Fibroblast of lung (primary cell): Measurements from ENCODE around the gene JAK2. TPM values are rescaled to one million over a fixed set of nuclear protein-coding genes. Genes with fewer than 3 reads are reported as not detected.
A peak's percentile ranks its signal among the peaks of the same experiment; 100 is the strongest.

Experiments used
- DNase-seq, 2 donors: peaks; one replicate each; pipeline versions ENCODE4 v3.0.0 to v3.0.0-alpha.2; 2010; ENCODE audit warnings: low read depth in 2 of 2
- H2AFZ ChIP-seq: 2 replicates; pipeline ENCODE4 v1.5.1; 2012; ENCODE audit warnings: low read length, control low read depth, inconsistent platforms
- H3K27ac ChIP-seq: 2 replicates; pipeline ENCODE4 v1.5.1; 2011; ENCODE audit warnings: low read length, control low read depth; ENCODE audit not compliant: insufficient read depth
- H3K27me3 ChIP-seq: 2 replicates; pipeline ENCODE4 v1.5.1; 2011; ENCODE audit warnings: mild to moderate bottlenecking, low read length; ENCODE audit not compliant: control insufficient read depth, insufficient read depth
- H3K36me3 ChIP-seq: 2 replicates; pipeline ENCODE4 v1.5.1; 2011; ENCODE audit warnings: low read length; ENCODE audit not compliant: control insufficient read depth, insufficient read depth
- H3K4me1 ChIP-seq: 2 replicates; pipeline ENCODE4 v1.5.1; 2011; ENCODE audit warnings: low read length; ENCODE audit not compliant: control insufficient read depth, insufficient read depth; ENCODE audit errors: extremely low read depth
- H3K4me2 ChIP-seq: 2 replicates; pipeline ENCODE4 v1.5.1; 2011; ENCODE audit warnings: low read length, control low read depth; ENCODE audit not compliant: insufficient read depth; ENCODE audit errors: extremely low read depth
- H3K4me3 ChIP-seq, 4 experiments: fragments of 200-600 bp in 1 of 4; sonication (generic) in 1 of 4; replicated peaks in 1 of 4; 2 replicates each; pipeline ENCODE4 v1.5.1; 2011 to 2016; ENCODE audit warnings: low read length in 4 of 4, low read depth in 3 of 4, mild to moderate bottlenecking in 3 of 4, control low read depth in 2 of 4, inconsistent platforms in 1 of 4, mixed read lengths in 1 of 4; ENCODE audit not compliant: insufficient read depth in 1 of 4; ENCODE audit errors: control extremely low read depth in 1 of 4
- H3K79me2 ChIP-seq: 2 replicates; pipeline ENCODE4 v1.5.1; 2012; ENCODE audit warnings: mild to moderate bottlenecking, low read length, inconsistent platforms; ENCODE audit not compliant: control insufficient read depth, insufficient read depth
- H3K9ac ChIP-seq: 2 replicates; pipeline ENCODE4 v1.5.1; 2011; ENCODE audit warnings: mild to moderate bottlenecking, low read length, control low read depth; ENCODE audit not compliant: insufficient read depth
- H3K9me3 ChIP-seq: 2 replicates; pipeline ENCODE4 v1.5.1; 2012; ENCODE audit warnings: low read depth, low read length; ENCODE audit not compliant: control insufficient read depth, insufficient read depth
- H4K20me1 ChIP-seq: 2 replicates; pipeline ENCODE4 v1.5.1; 2011; ENCODE audit warnings: low read length; ENCODE audit not compliant: control insufficient read depth, insufficient read depth; ENCODE audit errors: extremely low read depth
- EZH2 ChIP-seq: IDR thresholded peaks from 2 replicates; pipeline ENCODE4 v1.5.1; 2012; ENCODE audit warnings: low read length, control low read depth, mild to moderate bottlenecking; ENCODE audit errors: missing control alignments
- polyA plus RNA-seq, 2 donors: library from polyadenylated mRNA; depleted of rRNA in 1 of 2; stranded (reverse) in 1 of 2; unstranded in 1 of 2; fragments of >200 nt; gene quantifications; 2 replicates each; pipeline ENCODE4 v1.2.1, GENCODE V29; 2011 to 2012; ENCODE audit warnings: missing spikeins in 1 of 2
- total RNA-seq: library from RNA; depleted of rRNA; stranded (reverse); fragments of >200 nt; gene quantifications from 2 replicates; pipeline ENCODE4 v1.2.1, GENCODE V29; 2014
- TF ChIP-seq, protein P1 (sequence below), 2 donors: IDR thresholded peaks in 1 of 2; conservative IDR thresholded peaks in 1 of 2; 1 replicate in 1 of 2; 2 replicates in 1 of 2; pipeline ENCODE4 v1.5.1; 2011 to 2012; ENCODE audit warnings: low read length in 2 of 2, control low read depth in 1 of 2, inconsistent platforms in 1 of 2, low read depth in 1 of 2, mild to moderate bottlenecking in 1 of 2

JAK2 gene
- total and polyA plus RNA-seq, 2 donors (not counting 1 experiment from before 2014, with no cell fraction given) = 5.0 to 13.4 TPM

GRCh38 chr9:4964540-4964939, 20.5 kb upstream of the JAK2 start:
- no peaks in the 10 kb centered on the region for H3K36me3 ChIP-seq
- no peaks in the 10 kb centered on the region for H3K27me3 ChIP-seq
- no peaks in the 10 kb centered on the region for H3K9me3 ChIP-seq
- TF ChIP-seq, protein P1, sequence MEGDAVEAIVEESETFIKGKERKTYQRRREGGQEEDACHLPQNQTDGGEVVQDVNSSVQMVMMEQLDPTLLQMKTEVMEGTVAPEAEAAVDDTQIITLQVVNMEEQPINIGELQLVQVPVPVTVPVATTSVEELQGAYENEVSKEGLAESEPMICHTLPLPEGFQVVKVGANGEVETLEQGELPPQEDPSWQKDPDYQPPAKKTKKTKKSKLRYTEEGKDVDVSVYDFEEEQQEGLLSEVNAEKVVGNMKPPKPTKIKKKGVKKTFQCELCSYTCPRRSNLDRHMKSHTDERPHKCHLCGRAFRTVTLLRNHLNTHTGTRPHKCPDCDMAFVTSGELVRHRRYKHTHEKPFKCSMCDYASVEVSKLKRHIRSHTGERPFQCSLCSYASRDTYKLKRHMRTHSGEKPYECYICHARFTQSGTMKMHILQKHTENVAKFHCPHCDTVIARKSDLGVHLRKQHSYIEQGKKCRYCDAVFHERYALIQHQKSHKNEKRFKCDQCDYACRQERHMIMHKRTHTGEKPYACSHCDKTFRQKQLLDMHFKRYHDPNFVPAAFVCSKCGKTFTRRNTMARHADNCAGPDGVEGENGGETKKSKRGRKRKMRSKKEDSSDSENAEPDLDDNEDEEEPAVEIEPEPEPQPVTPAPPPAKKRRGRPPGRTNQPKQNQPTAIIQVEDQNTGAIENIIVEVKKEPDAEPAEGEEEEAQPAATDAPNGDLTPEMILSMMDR (conservative IDR thresholded peaks at IDR 0.05 in 1 of 2, IDR thresholded peaks at IDR 0.05 in 1 of 2; ENCODE audit: low read depth in 1 of 2, low read length in 2 of 2) = no peak
- no peak for TF ChIP-seq EZH2
- no peak overlapping the region for H3K27ac ChIP-seq
- no peak overlapping the region for H2AFZ ChIP-seq
- H3K4me1 ChIP-seq = no peaks in the 10 kb centered on the region
- DNase-seq = no peak
- no peaks in the 10 kb centered on the region for H3K79me2 ChIP-seq
- no peak overlapping the region for H3K9ac ChIP-seq
- no peak overlapping the region for H3K4me3 ChIP-seq
- H3K4me2 ChIP-seq = no peak overlapping the region
- H4K20me1 ChIP-seq = no peaks in the 10 kb centered on the region

DNA sequence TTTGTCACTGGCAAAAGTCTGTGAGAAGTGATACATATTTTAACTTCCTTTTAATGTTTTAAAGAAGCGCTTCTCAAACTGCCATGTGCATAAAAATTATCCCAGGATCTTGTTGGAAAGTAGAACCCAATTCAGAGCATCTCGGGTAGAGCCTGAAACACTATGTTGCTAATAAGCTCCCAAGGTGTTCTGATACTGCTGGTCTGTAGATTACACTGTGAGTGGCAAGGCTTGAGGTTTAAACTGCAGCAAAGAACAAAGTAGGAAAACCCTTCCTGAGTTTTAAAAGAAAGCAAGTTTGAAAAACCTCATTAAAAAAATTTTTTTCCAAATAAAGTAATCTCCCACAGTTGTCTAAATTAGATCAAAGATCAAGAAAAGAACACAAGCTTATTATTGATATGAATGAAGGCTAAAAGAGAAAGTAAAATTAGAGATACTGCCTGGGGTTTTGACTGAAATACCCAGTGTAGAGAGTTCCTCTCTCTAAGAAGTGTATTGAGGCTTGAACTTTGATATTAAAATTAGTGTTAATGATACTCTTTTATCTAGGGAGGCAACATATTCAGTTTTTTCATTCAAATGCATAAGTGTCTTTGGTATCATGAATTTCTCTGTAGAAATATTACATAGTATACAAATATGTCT, 19.8 kb upstream of the JAK2 start:
- Histone ChIP-seq H3K4me2 (no peak overlapping the region), H3K4me1 (no peaks in the 10 kb centered on the region), H4K20me1 (no peaks in the 10 kb centered on the region), H3K27ac (no peak overlapping the region), H3K9me3 (no peaks in the 10 kb centered on the region), H2AFZ (no peak overlapping the region), H3K36me3 (no peaks in the 10 kb centered on the region), H3K27me3 (no peaks in the 10 kb centered on the region), H3K4me3 (no peak overlapping the region), H3K79me2 (no peaks in the 10 kb centered on the region), H3K9ac (no peak overlapping the region)
- TF ChIP-seq, protein P1 (conservative IDR thresholded peaks at IDR 0.05 in 1 of 2, IDR thresholded peaks at IDR 0.05 in 1 of 2; ENCODE audit: low read depth in 1 of 2, low read length in 2 of 2) = no peak
- TF ChIP-seq EZH2 = no peak
- no peak for DNase-seq

- TF ChIP-seq EZH2 = no peak
- TF ChIP-seq, protein P1 (conservative IDR thresholded peaks at IDR 0.05 in 1 of 2, IDR thresholded peaks at IDR 0.05 in 1 of 2; ENCODE audit: low read depth in 1 of 2, low read length in 2 of 2) = no peak
- Histone ChIP-seq H3K27me3 (no peaks in the 10 kb centered on the region), H2AFZ (no peak overlapping the region), H3K79me2 (no peaks in the 10 kb centered on the region), H4K20me1 (no peaks in the 10 kb centered on the region), H3K4me1 (no peaks in the 10 kb centered on the region), H3K27ac (no peak overlapping the region), H3K36me3 (no peaks in the 10 kb centered on the region), H3K4me2 (no peak overlapping the region), H3K9ac (no peak overlapping the region), H3K9me3 (no peaks in the 10 kb centered on the region), H3K4me3 (no peak overlapping the region)
- peak in 1 of 2 donors; percentile 18 for DNase-seq
Observed at GRCh38 chr9:4967523-4967922, 17.5 kb upstream of the JAK2 start.
